H9 (cell line): ENCODE results near the gene LRCOL1. TPM values are rescaled to one million over a fixed set of nuclear protein-coding genes. Genes with fewer than 3 reads are reported as not detected.

Source experiments
- DNase-seq: peaks from one replicate; pipeline ENCODE4 v3.0.0-alpha.2; 2017
- H2AFZ ChIP-seq: one replicate; pipeline ENCODE4 v1.6.1; 2013; ENCODE audit warnings: mild to moderate bottlenecking, low read length, control low read depth, moderate library complexity
- H2AK5ac ChIP-seq: 2 replicates; pipeline ENCODE4 v1.6.1; 2013; ENCODE audit warnings: low read length, control low read depth, mixed read lengths; ENCODE audit not compliant: insufficient read length
- H2BK120ac ChIP-seq: one replicate; pipeline ENCODE4 v1.6.1; 2013; ENCODE audit warnings: low read depth, mild to moderate bottlenecking, low read length, control low read depth, inconsistent platforms; ENCODE audit not compliant: poor library complexity, severe bottlenecking
- H2BK12ac ChIP-seq: 2 replicates; pipeline ENCODE4 v1.6.1; 2013; ENCODE audit warnings: low read length, control low read depth, mixed read lengths, low read depth; ENCODE audit not compliant: insufficient read length
- H2BK15ac ChIP-seq: 2 replicates; pipeline ENCODE4 v1.6.1; 2013; ENCODE audit warnings: low read depth, low read length, control low read depth
- H2BK20ac ChIP-seq: one replicate; pipeline ENCODE4 v1.6.1; 2013; ENCODE audit warnings: low read depth, mild to moderate bottlenecking, low read length, control low read depth, inconsistent platforms; ENCODE audit not compliant: poor library complexity, severe bottlenecking
- H2BK5ac ChIP-seq: 2 replicates; pipeline ENCODE4 v1.6.1; 2013; ENCODE audit warnings: low read length, control low read depth, mixed read lengths; ENCODE audit not compliant: insufficient read length
- H3K14ac ChIP-seq: 2 replicates; pipeline ENCODE4 v1.6.1; 2013; ENCODE audit warnings: low read length, control low read depth; ENCODE audit not compliant: insufficient read depth
- H3K18ac ChIP-seq: 2 replicates; pipeline ENCODE4 v1.6.1; 2013; ENCODE audit warnings: low read depth, mild to moderate bottlenecking, mixed read lengths, low read length, control low read depth; ENCODE audit not compliant: insufficient read length
- H3K23ac ChIP-seq: 2 replicates; pipeline ENCODE4 v1.6.1; 2013; ENCODE audit warnings: low read length, control low read depth, mixed read lengths, low read depth; ENCODE audit not compliant: insufficient read length
- H3K23me2 ChIP-seq: 2 replicates; pipeline ENCODE4 v1.6.1; 2013; ENCODE audit warnings: low read depth, mild to moderate bottlenecking, mixed read lengths, low read length, control low read depth; ENCODE audit not compliant: insufficient read length, poor library complexity, severe bottlenecking
- H3K27ac ChIP-seq: 2 replicates; pipeline ENCODE4 v1.5.1; 2013; ENCODE audit warnings: low read length, control low read depth, mixed read lengths, low read depth; ENCODE audit not compliant: insufficient read length
- H3K27me3 ChIP-seq: 2 replicates; pipeline ENCODE4 v1.6.1; 2013; ENCODE audit warnings: low read length, control low read depth, inconsistent platforms; ENCODE audit not compliant: insufficient read depth
- H3K4ac ChIP-seq: 2 replicates; pipeline ENCODE4 v1.6.1; 2013; ENCODE audit warnings: low read depth, mild to moderate bottlenecking, control low read depth, inconsistent platforms, low read length, moderate library complexity
- H3K4me1 ChIP-seq: 2 replicates; pipeline ENCODE4 v1.6.1; 2013; ENCODE audit warnings: low read length, control low read depth, inconsistent platforms; ENCODE audit not compliant: insufficient read depth
- H3K4me2 ChIP-seq: 2 replicates; pipeline ENCODE4 v1.6.1; 2013; ENCODE audit warnings: low read length, control low read depth, mixed read lengths; ENCODE audit not compliant: insufficient read length, insufficient read depth
- H3K56ac ChIP-seq: 2 replicates; pipeline ENCODE4 v1.6.1; 2013; ENCODE audit warnings: low read depth, mild to moderate bottlenecking, mixed read lengths, low read length, control low read depth; ENCODE audit not compliant: insufficient read length
- H3K79me1 ChIP-seq: 2 replicates; pipeline ENCODE4 v1.6.1; 2013; ENCODE audit warnings: low read depth, mild to moderate bottlenecking, moderate library complexity, low read length, control low read depth, inconsistent platforms; ENCODE audit not compliant: insufficient read depth, poor library complexity, severe bottlenecking
- H3K79me2 ChIP-seq: 2 replicates; pipeline ENCODE4 v1.6.1; 2013; ENCODE audit warnings: low read length, control low read depth, inconsistent platforms; ENCODE audit not compliant: insufficient read depth
- H3K9ac ChIP-seq: 2 replicates; pipeline ENCODE4 v1.6.1; 2013; ENCODE audit warnings: low read length, control low read depth, mixed read lengths; ENCODE audit not compliant: insufficient read length; ENCODE audit errors: extremely low read depth
- H3K9me3 ChIP-seq: one replicate; pipeline ENCODE4 v1.6.1; 2013; ENCODE audit warnings: low read depth, low read length, inconsistent platforms; ENCODE audit not compliant: control insufficient read depth
- H3T11ph ChIP-seq: one replicate; pipeline ENCODE4 v1.6.1; 2013; ENCODE audit warnings: mild to moderate bottlenecking, low read length, control low read depth, inconsistent platforms
- H4K20me1 ChIP-seq: one replicate; pipeline ENCODE4 v1.6.1; 2013; ENCODE audit not compliant: control insufficient read depth, insufficient read length, insufficient read depth
- H4K5ac ChIP-seq: 2 replicates; pipeline ENCODE4 v1.6.1; 2013; ENCODE audit warnings: low read depth, mild to moderate bottlenecking, mixed read lengths, low read length, control low read depth; ENCODE audit not compliant: insufficient read length
- H4K8ac ChIP-seq: replicated peaks from 2 replicates; pipeline ENCODE4 v1.6.1; 2013; ENCODE audit warnings: low read length, control low read depth, mixed read lengths, low read depth; ENCODE audit not compliant: insufficient read length
- H4K91ac ChIP-seq: 2 replicates; pipeline ENCODE4 v1.6.1; 2013; ENCODE audit warnings: low read depth, mild to moderate bottlenecking, moderate library complexity, mixed read lengths, low read length, control low read depth; ENCODE audit not compliant: insufficient read length
- H3K27ac Mint-ChIP-seq, 3 experiments: 2 replicates in 2 of 3; 3 replicates in 1 of 3; pipeline ENCODE4 v1.8.0; 2020 to 2021; ENCODE audit warnings: mixed read lengths in 3 of 3, mild to moderate bottlenecking in 1 of 3, moderate library complexity in 1 of 3
- H3K27me3 Mint-ChIP-seq: 2 replicates; pipeline ENCODE4 v1.8.0; 2021; ENCODE audit warnings: low read depth, mild to moderate bottlenecking, moderate library complexity, mixed read lengths
- H3K36me3 Mint-ChIP-seq, 3 experiments: 2 replicates in 2 of 3; 3 replicates in 1 of 3; pipeline ENCODE4 v1.8.0; 2020 to 2021; ENCODE audit warnings: low read depth in 3 of 3, mixed read lengths in 3 of 3; ENCODE audit not compliant: insufficient read depth in 1 of 3
- H3K4me1 Mint-ChIP-seq, 2 experiments: 2 replicates each; pipeline ENCODE4 v1.8.0; 2020; ENCODE audit warnings: mixed read lengths in 2 of 2
- H3K4me3 Mint-ChIP-seq, 2 experiments: 2 replicates in 1 of 2; 3 replicates in 1 of 2; pipeline ENCODE4 v1.8.0; 2020 to 2021; ENCODE audit warnings: mild to moderate bottlenecking in 2 of 2, mixed read lengths in 2 of 2, moderate library complexity in 1 of 2
- H3K9me3 Mint-ChIP-seq, 2 experiments: 2 replicates in 1 of 2; 3 replicates in 1 of 2; pipeline ENCODE4 v1.8.0; 2020; ENCODE audit warnings: mild to moderate bottlenecking in 2 of 2, mixed read lengths in 2 of 2, moderate library complexity in 1 of 2
- CTCF ChIP-seq: fragments of 200-600 bp; sonication (generic); conservative IDR thresholded peaks from 3 replicates; pipeline ENCODE4 v1.8.0; 2021; ENCODE audit warnings: antibody characterized with exemption, mild to moderate bottlenecking
- WGBS: extraction: QIAGEN DNeasy Blood & Tissue Kit; methylation state at CpG from one replicate; pipeline ENCODE4 v1.1.7; 2013; ENCODE audit warnings: missing lambda C conversion rate, low lambda C conversion rate, mixed read lengths; ENCODE audit not compliant: insufficient read length; ENCODE audit errors: extremely low coverage; 5-methylcytosine and 5-hydroxymethylcytosine counted together
- total RNA-seq: library from RNA; stranded (reverse); gene quantifications from 2 replicates; pipeline ENCODE4 v1.2.1, GENCODE V29; 2021

Gene LRCOL1
- total RNA-seq, 1 experiment from 2014 or later = not detected

GRCh38 chr12:132555686-132556085 lies 54.7 kb downstream of the LRCOL1 start:
- H3K14ac ChIP-seq = no peak overlapping the region
- H3K23ac ChIP-seq = no peak overlapping the region
- Mint-ChIP-seq H3K36me3 (peaks cover 0 to 2% (median 0%) of the 10 kb centered on the region in 3 experiments; a peak in 2 of 7 replicates), H3K9me3 (no peaks in the 10 kb centered on the region), H3K4me1 (0 out of 4 replicates have a peak, but pooled peaks cover 0 to 3% of the 10 kb centered on the region in 2 experiments), H3K27me3 (peaks cover 86% of the 10 kb centered on the region), H3K27ac (no peak overlapping the region), H3K4me3 (no peak overlapping the region)
- no peak overlapping the region for H2BK5ac ChIP-seq
- H2BK15ac ChIP-seq = no peak overlapping the region
- H3K23me2 ChIP-seq = peaks cover 2% of the 10 kb centered on the region
- no peak overlapping the region for H2BK12ac ChIP-seq
- H4K20me1 ChIP-seq = no peaks in the 10 kb centered on the region
- no peak overlapping the region for H3K27ac ChIP-seq
- WGBS = no CpG with 5 or more reads among the region's 13 CpGs
- H4K5ac ChIP-seq = no peak overlapping the region
- H3K9me3 ChIP-seq = no peaks in the 10 kb centered on the region
- H2BK120ac ChIP-seq = no peak overlapping the region
- H3T11ph ChIP-seq = no peak overlapping the region
- no peak overlapping the region for H3K4ac ChIP-seq
- no peak overlapping the region for H3K4me2 ChIP-seq
- no peaks in the 10 kb centered on the region for H3K79me1 ChIP-seq
- H3K18ac ChIP-seq = no peak overlapping the region
- H2AFZ ChIP-seq = no peak overlapping the region
- H2AK5ac ChIP-seq = no peak overlapping the region
- no peak overlapping the region for H3K9ac ChIP-seq
- H2BK20ac ChIP-seq = no peak overlapping the region
- no peak overlapping the region for H3K56ac ChIP-seq
- no peak overlapping the region for H4K91ac ChIP-seq
- DNase-seq = no peak
- no peaks in the 10 kb centered on the region for H3K4me1 ChIP-seq
- no peaks in the 10 kb centered on the region for H3K79me2 ChIP-seq
- H3K27me3 ChIP-seq = peaks cover 13% of the 10 kb centered on the region; the same call in 1 of the 2 replicates
- TF ChIP-seq CTCF = no peak
- H4K8ac ChIP-seq = no peak overlapping the region
